Femur (tissue), 1 donor: ENCODE results near the gene DGKE.

Source experiments
- DNase-seq: peaks from one replicate; pipeline ENCODE4 v3.0.0-alpha.2; 2017

DGKE gene

DNA sequence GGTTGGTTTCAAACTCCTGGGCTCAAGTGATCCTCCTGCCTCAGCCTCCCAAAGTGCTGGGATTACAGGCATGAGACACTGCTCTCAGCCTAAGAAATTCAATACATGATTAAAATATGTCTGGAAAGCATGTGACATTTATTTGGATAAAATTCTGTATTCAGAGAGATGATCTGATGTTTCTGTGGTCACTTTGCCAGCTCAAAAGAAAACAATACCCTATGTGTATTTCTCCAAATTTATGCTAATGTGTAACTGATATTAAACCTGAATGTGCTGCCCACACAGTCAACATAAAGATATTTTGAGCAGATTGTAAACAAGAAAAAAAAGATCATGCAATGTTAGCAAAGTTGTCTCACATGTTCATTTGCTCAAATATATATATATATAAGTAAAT is 16.9 kb upstream of the DGKE start:
- DNase-seq: no peak

- no peak for DNase-seq
These were observed 14.9 kb upstream of the DGKE start for GRCh38 chr17:56819030-56819429.

- peak; percentile 63 for DNase-seq
These were observed 14.4 kb upstream of the DGKE start for GRCh38 chr17:56819431-56820145.

GRCh38 chr17:56820207-56820606 is 13.7 kb upstream of the DGKE start:
- no peak for DNase-seq

- no peak for DNase-seq
These were observed 12.0 kb upstream of the DGKE start for GRCh38 chr17:56821847-56822534.

DNA sequence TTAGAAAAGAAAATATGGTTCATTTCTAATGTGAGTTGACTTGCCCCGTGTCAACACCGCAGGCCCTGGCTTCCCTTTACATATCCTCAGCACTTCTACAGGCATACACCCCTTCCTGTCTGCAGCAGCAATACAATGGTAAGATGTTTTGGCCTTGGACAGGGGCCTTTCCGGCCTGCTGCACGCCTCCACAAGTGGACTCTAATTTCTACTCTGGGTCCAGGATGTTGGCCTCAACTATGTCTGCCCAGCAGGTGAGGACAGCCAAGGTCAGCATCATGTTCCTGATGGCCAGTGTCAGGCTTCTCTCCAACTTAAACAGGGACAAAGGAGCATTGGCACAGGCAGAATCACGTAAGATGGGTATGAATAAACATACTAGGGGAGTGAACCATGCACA is 11.2 kb upstream of the DGKE start:
- DNase-seq: no peak

GRCh38 chr17:56823848-56824247 is 10.1 kb upstream of the DGKE start:
- no peak for DNase-seq

- DNase-seq: no peak
These were observed 9.4 kb upstream of the DGKE start for GRCh38 chr17:56824503-56824902.

- DNase-seq: no peak
These were observed 7.1 kb upstream of the DGKE start for GRCh38 chr17:56826611-56827414.

DNA sequence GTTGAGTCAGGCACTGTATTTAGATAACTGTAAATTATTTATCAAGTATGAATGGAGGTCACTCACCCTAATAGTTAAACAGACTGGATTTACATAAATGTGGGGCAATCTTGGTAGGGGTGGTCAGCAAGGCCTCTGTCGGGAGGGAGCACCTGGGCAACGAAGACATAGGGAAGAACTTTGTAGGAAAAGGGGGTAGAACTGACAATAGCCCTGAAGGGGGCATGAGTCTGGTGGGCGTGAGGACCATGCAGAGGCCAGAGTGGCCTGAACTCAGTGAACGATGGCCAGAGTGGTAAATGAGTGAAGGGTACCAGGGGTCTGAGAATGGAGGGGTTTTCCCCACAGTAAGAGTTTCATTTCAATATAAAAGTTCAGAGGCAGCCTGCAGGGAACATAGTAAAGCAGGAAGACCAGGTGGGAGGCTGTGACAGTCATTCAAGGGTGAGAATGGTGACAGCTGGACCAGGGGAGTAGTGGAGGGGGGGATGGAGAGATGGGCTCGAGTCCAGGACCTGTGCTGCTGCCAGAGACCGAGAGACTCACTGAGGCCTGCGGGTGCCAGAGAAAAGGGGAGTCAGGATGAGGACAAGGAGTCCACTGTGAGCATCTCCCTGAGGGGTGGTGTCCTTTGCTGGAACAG is 3.1 kb upstream of the DGKE start:
- no peak for DNase-seq

GRCh38 chr17:56831369-56832095 is 2.4 kb upstream of the DGKE start:
- no peak for DNase-seq

GRCh38 chr17:56832446-56832845 is 1.5 kb upstream of the DGKE start:
- no peak for DNase-seq

- peak; percentile 66 for DNase-seq
These were observed 718 bp upstream of the DGKE start for GRCh38 chr17:56833057-56833808.

- peak; percentile 48 for DNase-seq
These were observed 671 bp downstream of the DGKE start for GRCh38 chr17:56834380-56835263.

GRCh38 chr17:56835264-56835585 is 1.3 kb downstream of the DGKE start:
- no peak for DNase-seq

GRCh38 chr17:56838687-56839086 is 4.7 kb downstream of the DGKE start:
- no peak for DNase-seq

DNA sequence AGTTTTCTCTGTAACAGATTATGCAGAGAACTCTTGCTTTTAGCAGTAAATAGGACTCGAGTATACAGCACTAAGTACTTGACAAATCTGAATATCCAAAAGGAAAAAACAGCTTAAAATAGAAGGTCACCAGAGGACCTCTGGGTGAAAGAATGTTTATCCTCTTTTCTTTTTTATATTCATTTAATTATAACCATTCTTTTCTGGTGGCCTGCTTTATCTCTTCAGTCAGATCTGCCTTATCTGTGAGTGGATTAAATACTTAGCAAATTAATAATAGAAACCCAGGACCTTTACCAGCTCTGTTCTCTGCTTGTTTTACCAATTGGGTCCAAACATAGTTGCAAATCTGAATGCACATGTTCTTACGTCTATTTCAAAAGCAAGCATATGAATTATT is 8.6 kb downstream of the DGKE start:
- no peak for DNase-seq

DNA sequence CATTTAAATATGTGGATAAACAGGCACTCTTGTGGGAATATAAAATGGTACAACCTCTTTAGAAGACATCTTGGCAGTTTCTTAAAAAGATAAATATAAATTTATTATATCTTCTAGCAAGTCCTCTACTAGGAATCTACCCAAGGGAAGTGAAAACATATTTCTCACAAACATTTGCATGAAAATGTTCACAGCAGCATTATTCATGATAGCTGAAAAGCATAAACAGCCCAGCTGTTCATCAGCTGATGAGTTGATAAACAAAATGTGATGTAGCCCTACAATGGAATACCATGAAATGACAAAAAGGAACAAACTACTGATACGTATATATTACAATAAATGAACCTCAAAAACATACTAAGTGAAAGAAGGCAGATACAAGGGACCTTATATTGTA is 12.0 kb downstream of the DGKE start:
- DNase-seq: no peak

DNA sequence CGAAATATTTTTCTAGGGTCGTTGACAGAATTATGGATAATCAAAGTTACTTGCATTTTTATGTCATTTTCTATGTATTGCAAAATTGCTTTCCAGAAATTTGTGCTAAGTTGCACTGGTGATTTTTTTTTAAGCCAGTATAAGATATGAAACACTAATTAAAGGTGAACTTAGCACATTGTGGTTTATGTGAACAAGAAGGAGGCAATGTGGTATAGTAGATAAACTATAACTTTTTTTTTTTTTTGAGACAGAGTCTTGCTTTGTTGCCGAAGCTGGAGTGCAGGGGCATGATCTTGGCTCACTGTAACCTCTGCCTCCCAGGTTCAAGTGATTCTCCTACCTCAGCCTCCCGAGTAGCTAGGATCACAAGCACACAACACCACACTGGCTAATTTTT is 13.2 kb downstream of the DGKE start:
- no peak for DNase-seq

DNA sequence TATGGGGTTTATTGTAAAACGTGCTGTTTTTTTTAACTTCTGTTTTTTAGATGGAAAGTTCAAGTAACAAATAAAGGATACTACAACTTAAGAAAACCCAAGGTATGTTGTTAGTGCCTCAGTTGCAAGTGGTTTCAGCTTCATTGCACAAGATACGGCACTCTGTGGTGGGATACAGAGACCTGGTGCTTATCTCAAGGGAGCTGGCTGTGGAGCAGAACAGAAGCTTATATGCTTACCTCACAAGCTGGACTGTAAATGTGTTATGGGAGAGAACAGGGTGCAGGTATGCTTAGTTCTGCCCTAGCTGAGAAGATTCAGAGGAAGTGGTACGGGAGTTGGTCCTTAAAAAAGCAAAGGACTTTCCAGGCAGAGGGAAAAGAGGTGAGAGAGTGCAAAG is 15.2 kb downstream of the DGKE start:
- DNase-seq: no peak

GRCh38 chr17:56850591-56850990 is 16.6 kb downstream of the DGKE start:
- DNase-seq: no peak
